HG03565 (cell line): ENCODE data around the gene NAT9.

Source experiments
- ATAC-seq: cut with Tn5 transposase; IDR thresholded peaks from one replicate; pipeline ENCODE4 v1.9.1; 2021; ENCODE audit warnings: mild to moderate bottlenecking, moderate library complexity; ENCODE audit not compliant: unreplicated experiment

The NAT9 gene

GRCh38 chr17:74806334-74806733, 30.2 kb upstream of the NAT9 start:
- no peak for ATAC-seq

GRCh38 chr17:74805591-74805991, 29.4 kb upstream of the NAT9 start:
- ATAC-seq: no peak

GRCh38 chr17:74804683-74805082, 28.5 kb upstream of the NAT9 start:
- no peak for ATAC-seq

GRCh38 chr17:74803971-74804370, 27.8 kb upstream of the NAT9 start:
- no peak for ATAC-seq

GRCh38 chr17:74803388-74803930, 27.3 kb upstream of the NAT9 start:
- ATAC-seq: no peak

- ATAC-seq: no peak
Measured at GRCh38 chr17:74801896-74802295, 25.8 kb upstream of the NAT9 start.

- no peak for ATAC-seq
Measured at GRCh38 chr17:74800531-74800930, 24.4 kb upstream of the NAT9 start.

GRCh38 chr17:74799097-74799496, 23.0 kb upstream of the NAT9 start:
- ATAC-seq: no peak

GRCh38 chr17:74798239-74798707, 22.1 kb upstream of the NAT9 start:
- no peak for ATAC-seq

GRCh38 chr17:74797824-74798223, 21.7 kb upstream of the NAT9 start:
- no peak for ATAC-seq

GRCh38 chr17:74796866-74797265, 20.7 kb upstream of the NAT9 start:
- ATAC-seq: no peak

GRCh38 chr17:74796211-74796610, 20.1 kb upstream of the NAT9 start:
- ATAC-seq: no peak

GRCh38 chr17:74795327-74796020, 19.3 kb upstream of the NAT9 start:
- ATAC-seq: no peak

- no peak for ATAC-seq
Measured at GRCh38 chr17:74792586-74793105, 16.5 kb upstream of the NAT9 start.

- ATAC-seq: no peak
Measured at GRCh38 chr17:74790161-74791058, 14.3 kb upstream of the NAT9 start.

- no peak for ATAC-seq
Measured at GRCh38 chr17:74786431-74787055, 10.4 kb upstream of the NAT9 start.

- ATAC-seq: no peak
Measured at GRCh38 chr17:74785981-74786360, 9.8 kb upstream of the NAT9 start.

- ATAC-seq: no peak
Measured at GRCh38 chr17:74785096-74785980, 9.2 kb upstream of the NAT9 start.

- ATAC-seq: no peak
Measured at GRCh38 chr17:74784125-74784810, 8.1 kb upstream of the NAT9 start.

GRCh38 chr17:74782571-74782970, 6.4 kb upstream of the NAT9 start:
- no peak for ATAC-seq
